HepG2 (cell line): ENCODE results near the gene TXNIP. TPM values are rescaled to one million over a fixed set of nuclear protein-coding genes. Genes with fewer than 3 reads are reported as not detected.

Experiments
- BRD4 ChIP-seq: sonication (generic); formaldehyde crosslinking; IDR thresholded peaks from 2 replicates; pipeline ENCODE4 v1.4.0; 2020; ENCODE audit warnings: missing genetic modification reagents
- CREM ChIP-seq, 2 experiments: sonication (generic) in 1 of 2; formaldehyde crosslinking in 1 of 2; IDR thresholded peaks; 2 replicates each; pipeline versions ENCODE4 v1.4.0 to v1.6.1; 2016 to 2020; ENCODE audit warnings: antibody characterized with exemption in 1 of 2, mild to moderate bottlenecking in 1 of 2, missing genetic modification reagents in 1 of 2
- DMAP1 ChIP-seq: IDR thresholded peaks from 2 replicates; pipeline ENCODE4 v1.6.1; 2016
- EEA1 ChIP-seq: sonication (generic); formaldehyde crosslinking; IDR thresholded peaks from 2 replicates; pipeline ENCODE4 v1.5.1; 2020; ENCODE audit warnings: mild to moderate bottlenecking, missing genetic modification reagents, borderline replicate concordance
- ELF3 ChIP-seq: IDR thresholded peaks from 2 replicates; pipeline ENCODE4 v1.6.1; 2016; ENCODE audit warnings: missing genetic modification reagents, missing compliant biosample characterization
- KDM5A ChIP-seq: fragments of 200-600 bp; sonication (generic); IDR thresholded peaks from 2 replicates; pipeline ENCODE4 v1.7.0; 2018; ENCODE audit warnings: antibody characterized with exemption, mild to moderate bottlenecking, low read length, borderline replicate concordance
- KLF6 ChIP-seq: IDR thresholded peaks from 2 replicates; pipeline ENCODE4 v1.8.0; 2016; ENCODE audit warnings: missing biosample characterization, missing genetic modification reagents
- LCORL ChIP-seq, 2 experiments: fragments of 450-650 bp in 1 of 2; sonication (generic) in 1 of 2; formaldehyde crosslinking in 1 of 2; IDR thresholded peaks; 2 replicates each; pipeline versions ENCODE4 v1.5.0 to v1.6.1; 2017 to 2020; ENCODE audit warnings: antibody characterized with exemption in 1 of 2, missing genetic modification reagents in 1 of 2
- NFYB ChIP-seq: sonication (generic); formaldehyde crosslinking; IDR thresholded peaks from 2 replicates; pipeline ENCODE4 v1.4.0; 2020; ENCODE audit warnings: missing genetic modification reagents
- NKX3-1 ChIP-seq: sonication (generic); formaldehyde crosslinking; IDR thresholded peaks from 2 replicates; pipeline ENCODE4 v1.5.0; 2020; ENCODE audit warnings: missing genetic modification reagents
- NR1H2 ChIP-seq: sonication (generic); formaldehyde crosslinking; IDR thresholded peaks from 2 replicates; pipeline ENCODE4 v1.8.1; 2022; ENCODE audit warnings: low read depth, missing genetic modification reagents, borderline replicate concordance
- ONECUT2 ChIP-seq: sonication (generic); formaldehyde crosslinking; IDR thresholded peaks from 2 replicates; pipeline ENCODE4 v1.4.0; 2020; ENCODE audit warnings: missing genetic modification reagents
- PATZ1 ChIP-seq: sonication (generic); formaldehyde crosslinking; IDR thresholded peaks from 2 replicates; pipeline ENCODE4 v1.4.0; 2020; ENCODE audit warnings: missing genetic modification reagents
- PITX1 ChIP-seq: sonication (generic); formaldehyde crosslinking; IDR thresholded peaks from 2 replicates; pipeline ENCODE4 v1.5.1; 2020; ENCODE audit warnings: mild to moderate bottlenecking, missing genetic modification reagents
- SOX6 ChIP-seq, 2 experiments: fragments of 450-650 bp in 1 of 2; sonication (generic) in 1 of 2; formaldehyde crosslinking in 1 of 2; IDR thresholded peaks; 2 replicates each; pipeline versions ENCODE4 v1.4.0 to v1.6.1; 2017 to 2020; ENCODE audit warnings: antibody characterized with exemption in 1 of 2, mild to moderate bottlenecking in 1 of 2, missing genetic modification reagents in 1 of 2
- TOE1 ChIP-seq: sonication (generic); formaldehyde crosslinking; IDR thresholded peaks from 2 replicates; pipeline ENCODE4 v1.4.0; 2020; ENCODE audit warnings: mild to moderate bottlenecking, missing genetic modification reagents
- ZC3H13 ChIP-seq: sonication (generic); formaldehyde crosslinking; IDR thresholded peaks from 2 replicates; pipeline ENCODE4 v1.8.1; 2023; ENCODE audit warnings: mild to moderate bottlenecking, missing genetic modification reagents, moderate library complexity
- ZFP41 ChIP-seq: sonication (generic); formaldehyde crosslinking; IDR thresholded peaks from 2 replicates; pipeline ENCODE4 v1.4.0; 2020; ENCODE audit warnings: mild to moderate bottlenecking, missing genetic modification reagents, borderline replicate concordance
- ZIK1 ChIP-seq: sonication (generic); formaldehyde crosslinking; IDR thresholded peaks from 2 replicates; pipeline ENCODE4 v1.5.0; 2020; ENCODE audit warnings: mild to moderate bottlenecking, low read depth, missing genetic modification reagents, borderline replicate concordance
- ZNF552 ChIP-seq: sonication (generic); formaldehyde crosslinking; IDR thresholded peaks from 2 replicates; pipeline ENCODE4 v1.9.0; 2022; ENCODE audit warnings: missing genetic modification reagents, mild to moderate bottlenecking, borderline replicate concordance
- ZNF562 ChIP-seq: sonication (generic); formaldehyde crosslinking; IDR thresholded peaks from 2 replicates; pipeline ENCODE4 v1.8.0; 2022; ENCODE audit warnings: missing genetic modification reagents, borderline replicate concordance
- ZNF749 ChIP-seq: sonication (generic); formaldehyde crosslinking; IDR thresholded peaks from 2 replicates; pipeline ENCODE4 v1.8.0; 2022; ENCODE audit warnings: mild to moderate bottlenecking, missing genetic modification reagents, moderate library complexity, borderline replicate concordance
- ZNF777 ChIP-seq: sonication (generic); formaldehyde crosslinking; IDR thresholded peaks from 2 replicates; pipeline ENCODE4 v1.4.0; 2020; ENCODE audit warnings: missing genetic modification reagents
- ZNF883 ChIP-seq: sonication (generic); formaldehyde crosslinking; IDR thresholded peaks from 2 replicates; pipeline ENCODE4 v1.5.1; 2020; ENCODE audit warnings: mild to moderate bottlenecking, missing genetic modification reagents; ENCODE audit errors: not compliant biosample characterization
- polyA plus RNA-seq, 8 experiments: library from polyadenylated mRNA; depleted of rRNA in 3 of 8; stranded (reverse) in 7 of 8; unstranded in 1 of 8; fragments of >200 nt; fragmentation: Illumina TruSeq in 4 of 8; extraction: Trizol in 4 of 8; gene quantifications; 2 replicates each; pipeline versions ENCODE4 v1.2.1 to v1.2.3, GENCODE V29; 2011 to 2016; ENCODE audit warnings: low read depth in 4 of 8, missing spikeins in 1 of 8, mixed read lengths in 1 of 8; ENCODE audit not compliant: insufficient read depth in 1 of 8
- total RNA-seq, 5 experiments: library from RNA; depleted of rRNA; stranded (reverse); fragments of >200 nt; fragmentation: Illumina TruSeq; extraction: Trizol; gene quantifications; 2 replicates each; pipeline ENCODE4 v1.2.3, GENCODE V29; 2016; ENCODE audit warnings: low read depth in 1 of 5
- TF ChIP-seq, protein P1 (sequence below): IDR thresholded peaks from 2 replicates; pipeline ENCODE4 v1.6.1; 2016; ENCODE audit warnings: missing biosample characterization, missing genetic modification reagents, low read depth
- TF ChIP-seq, protein P2 (sequence below): sonication (generic); formaldehyde crosslinking; IDR thresholded peaks from 2 replicates; pipeline ENCODE4 v1.5.0; 2020; ENCODE audit warnings: missing genetic modification reagents

The TXNIP gene
- total and polyA plus RNA-seq, 2 of the 13 experiments (the other 11 are each of a cell fraction or from before 2014, with no cell fraction given), result 24.4 to 237 TPM

DNA sequence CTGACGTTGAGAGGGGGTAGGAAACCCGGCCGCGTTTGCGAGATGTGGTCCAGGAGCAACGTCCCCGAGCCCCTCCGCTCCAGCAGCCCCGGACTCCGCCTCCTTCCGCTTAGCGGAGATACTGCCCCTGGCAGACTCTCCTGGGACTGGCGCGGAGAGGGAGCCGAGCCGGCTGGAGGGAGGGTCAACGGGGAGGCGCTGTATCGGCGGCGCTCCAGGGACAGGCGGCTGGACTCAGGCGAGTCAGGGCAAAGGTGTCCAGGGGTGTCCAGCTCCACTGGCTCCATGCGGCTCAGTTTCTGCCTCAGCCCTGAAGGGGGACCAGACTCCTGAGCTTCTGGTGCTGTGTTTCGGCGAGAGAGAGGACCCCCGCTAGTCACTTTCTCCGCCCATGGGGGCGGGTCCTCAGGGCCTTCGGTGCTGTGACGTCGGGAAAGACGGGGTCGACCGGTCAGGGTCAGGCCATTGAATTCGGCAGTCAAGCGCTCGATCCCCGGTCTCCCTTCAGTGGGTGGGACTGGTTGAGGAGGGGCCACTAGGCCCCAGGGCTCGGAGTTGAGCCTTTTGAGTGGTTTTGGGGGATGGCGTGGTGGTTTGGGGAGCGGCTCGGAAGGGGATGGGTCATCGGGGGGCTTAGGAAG, 35.8 kb downstream of the TXNIP start (continued):
- TF ChIP-seq EEA1 (CRISPR knock-in tag) (no peak; the same call in 1 of the 2 replicates), ZNF562 (CRISPR knock-in tag) (no peak), NFYB (CRISPR knock-in tag) (no peak), PATZ1 (CRISPR knock-in tag) (peak; percentile 55; the same call in 1 of the 2 replicates), ZNF883 (CRISPR knock-in tag) (no peak), NKX3-1 (CRISPR knock-in tag) (no peak), TOE1 (no peak), NR1H2 (CRISPR knock-in tag) (no peak), SOX6 (IDR thresholded peaks at IDR 0.05) (no peak), SOX6 (CRISPR knock-in tag; IDR thresholded peaks at IDR 0.05) (peak; percentile 16; the same call in 1 of the 2 replicates), ZIK1 (CRISPR knock-in tag) (0 out of 2 replicates have a peak, but pooled peaks have one; percentile 62), DMAP1 (no peak), KDM5A (no peak), ZNF552 (no peak; the same call in 1 of the 2 replicates), ZC3H13 (no peak), ZNF777 (CRISPR knock-in tag) (peak; percentile 70), CREM (IDR thresholded peaks at IDR 0.05) (0 out of 2 replicates have a peak, but pooled peaks have one; percentile 52), CREM (CRISPR knock-in tag; IDR thresholded peaks at IDR 0.05) (no peak), KLF6 (CRISPR knock-in tag) (no peak), BRD4 (CRISPR knock-in tag) (peak; percentile 47; the same call in 1 of the 2 replicates), ONECUT2 (CRISPR knock-in tag) (no peak), ZNF749 (CRISPR knock-in tag) (no peak), ZFP41 (no peak), PITX1 (CRISPR knock-in tag) (peak; percentile 51; the same call in 1 of the 2 replicates), LCORL (IDR thresholded peaks at IDR 0.05) (no peak), LCORL (CRISPR knock-in tag; IDR thresholded peaks at IDR 0.05) (peak; percentile 66), ELF3 (peak; percentile 62; the same call in 1 of the 2 replicates)
- TF ChIP-seq, protein P1, sequence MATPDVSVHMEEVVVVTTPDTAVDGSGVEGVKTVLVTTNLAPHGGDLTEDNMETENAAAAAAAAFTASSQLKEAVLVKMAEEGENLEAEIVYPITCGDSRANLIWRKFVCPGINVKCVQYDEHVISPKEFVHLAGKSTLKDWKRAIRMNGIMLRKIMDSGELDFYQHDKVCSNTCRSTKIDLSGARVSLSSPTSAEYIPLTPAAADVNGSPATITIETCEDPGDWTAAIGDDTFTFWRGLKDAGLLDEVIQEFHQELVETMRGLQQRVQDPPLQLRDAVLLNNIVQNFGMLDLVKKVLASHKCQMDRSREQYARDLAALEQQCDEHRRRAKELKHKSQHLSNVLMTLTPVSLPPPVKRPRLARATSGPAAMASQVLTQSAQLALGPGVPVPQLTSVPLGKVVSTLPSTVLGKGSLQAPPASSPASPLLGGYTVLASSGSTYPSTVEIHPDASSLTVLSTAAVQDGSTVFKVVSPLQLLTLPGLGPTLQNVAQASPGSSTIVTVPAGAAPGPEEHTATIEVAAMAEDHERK, result no peak
- TF ChIP-seq, protein P2, sequence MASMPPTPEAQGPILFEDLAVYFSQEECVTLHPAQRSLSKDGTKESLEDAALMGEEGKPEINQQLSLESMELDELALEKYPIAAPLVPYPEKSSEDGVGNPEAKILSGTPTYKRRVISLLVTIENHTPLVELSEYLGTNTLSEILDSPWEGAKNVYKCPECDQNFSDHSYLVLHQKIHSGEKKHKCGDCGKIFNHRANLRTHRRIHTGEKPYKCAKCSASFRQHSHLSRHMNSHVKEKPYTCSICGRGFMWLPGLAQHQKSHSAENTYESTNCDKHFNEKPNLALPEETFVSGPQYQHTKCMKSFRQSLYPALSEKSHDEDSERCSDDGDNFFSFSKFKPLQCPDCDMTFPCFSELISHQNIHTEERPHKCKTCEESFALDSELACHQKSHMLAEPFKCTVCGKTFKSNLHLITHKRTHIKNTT, result no peak
